Body of pancreas (tissue), 4 donors: ENCODE measurements around the gene NLRP10. TPM values are rescaled to one million over a fixed set of nuclear protein-coding genes. Genes with fewer than 3 reads are reported as not detected.

ENCODE experiments used
- ATAC-seq: fragments of 150-250 bp; one replicate; pipeline ENCODE4 v1.9.1; 2016
- DNase-seq, 4 donors: peaks; one replicate each; pipeline ENCODE4 v3.0.0-alpha.2; 2019
- H3K27ac ChIP-seq, 4 donors: fragments of 200-600 bp; sonication (generic); 1 replicate in 3 of 4; 2 replicates in 1 of 4; pipeline versions ENCODE4 v1.5.1 to v1.6.1; 2016 to 2019; ENCODE audit warnings: mild to moderate bottlenecking in 1 of 4, mixed read lengths in 1 of 4, moderate library complexity in 1 of 4
- H3K27me3 ChIP-seq, 2 donors: fragments of 200-600 bp; sonication (generic); one replicate each; pipeline ENCODE4 v1.6.0; 2016; ENCODE audit warnings: mild to moderate bottlenecking in 1 of 2
- H3K36me3 ChIP-seq, 2 donors: fragments of 200-600 bp; sonication (generic); replicated peaks in 1 of 2; 2 replicates each; pipeline ENCODE4 v1.5.1; 2016; ENCODE audit warnings: low read depth in 2 of 2; ENCODE audit not compliant: insufficient read depth in 1 of 2
- H3K4me1 ChIP-seq: fragments of 200-600 bp; sonication (generic); one replicate; pipeline ENCODE4 v1.6.0; 2016
- H3K4me3 ChIP-seq, 2 donors: fragments of 200-600 bp; sonication (generic); 1 replicate in 1 of 2; 2 replicates in 1 of 2; pipeline ENCODE4 v1.5.1; 2016 to 2019
- H3K9me3 ChIP-seq, 3 donors: fragments of 200-600 bp; sonication (generic); 1 replicate in 2 of 3; 2 replicates in 1 of 3; pipeline ENCODE4 v1.5.1; 2016
- CTCF ChIP-seq, 7 experiments: fragments of 450-650 bp in 4 of 7; fragments of 200-600 bp in 3 of 7; sonication (generic) in 3 of 7; IDR thresholded peaks; one replicate each; pipeline ENCODE4 v1.5.1; 2016 to 2019; ENCODE audit warnings: antibody characterized with exemption in 7 of 7
- POLR2A ChIP-seq, 3 donors: fragments of 450-650 bp; IDR thresholded peaks; one replicate each; pipeline ENCODE4 v1.6.1; 2016; ENCODE audit warnings: antibody characterized with exemption in 3 of 3, mild to moderate bottlenecking in 2 of 3
- WGBS, 2 donors: methylation state at CpG; one replicate each; pipeline ENCODE4 v1.1.5; 2017; 5-methylcytosine and 5-hydroxymethylcytosine counted together
- intact Hi-C: fragments of 100-400 bp; cut with DNase I; formaldehyde crosslinking; loops from one replicate; pipeline ENCODE4 v1.15.1; 2023
- total RNA-seq, 2 donors: library from RNA; depleted of rRNA; stranded (reverse); fragments of >200 nt; gene quantifications; one replicate each; pipeline ENCODE4 v1.1.0, GENCODE V29; 2016

Gene NLRP10
- not detected for total RNA-seq

- Histone ChIP-seq H3K4me1 (peaks cover 4% of the 10 kb centered on the region), H3K4me3 (no peak within 1 kb of the TSS), H3K27ac (no peak within 1 kb of the TSS), H3K9me3 (no peaks in the 10 kb centered on the region), H3K36me3 (no peaks in the 10 kb centered on the region), H3K27me3 (no peaks in the 10 kb centered on the region)
- intact Hi-C loops = no loop called here
- DNase-seq (no peak), ATAC-seq (no peak)
- no peak for TF ChIP-seq CTCF (IDR thresholded peaks at IDR 0.05)
- no peak for TF ChIP-seq POLR2A (IDR thresholded peaks at IDR 0.05)
- 88 to 94% methylated on average over 1 of the region's 1 CpG for WGBS, 2 donors
Observed at GRCh38 chr11:7965386-7965785, at the start of gene NLRP10. NLRP10 (minus strand) TSS chr11:7965447; CDS start chr11:7963495, 1,952 bp downstream.

- TF ChIP-seq POLR2A (IDR thresholded peaks at IDR 0.05) (no peak), CTCF (IDR thresholded peaks at IDR 0.05) (no peak)
- no peak for DNase-seq
- Histone ChIP-seq H3K27me3 (peaks cover 0 to 5% of the 10 kb centered on the region in 2 donors), H3K9me3 (no peaks in the 10 kb centered on the region), H3K27ac (no peak overlapping the region), H3K4me3 (no peak overlapping the region), H3K36me3 (no peaks in the 10 kb centered on the region), H3K4me1 (peaks cover 5% of the 10 kb centered on the region)
- no peak for ATAC-seq
- 74 to 80% methylated on average over 5 of the region's 5 CpGs for WGBS, 2 donors
- intact Hi-C loops = no loop called here
Observed at GRCh38 chr11:8013833-8014232, 48.6 kb upstream of the NLRP10 start.

- TF ChIP-seq POLR2A (IDR thresholded peaks at IDR 0.05) = no peak
- TF ChIP-seq CTCF (IDR thresholded peaks at IDR 0.05) = no peak
- Histone ChIP-seq H3K9me3 (no peaks in the 10 kb centered on the region), H3K27ac (no peak overlapping the region), H3K4me1 (no peaks in the 10 kb centered on the region), H3K36me3 (no peaks in the 10 kb centered on the region), H3K4me3 (no peak overlapping the region), H3K27me3 (no peaks in the 10 kb centered on the region)
- intact Hi-C loops = no loop called here
- DNase-seq (no peak), ATAC-seq (no peak)
- WGBS, 2 donors = 76 to 79% methylated on average over 4 of the region's 4 CpGs
Observed at GRCh38 chr11:8011981-8012444, 46.8 kb upstream of the NLRP10 start.

GRCh38 chr11:8011371-8011770 is 46.1 kb upstream of the NLRP10 start:
- Histone ChIP-seq H3K27ac (no peak overlapping the region), H3K4me3 (no peak overlapping the region), H3K9me3 (no peaks in the 10 kb centered on the region), H3K27me3 (no peaks in the 10 kb centered on the region), H3K4me1 (no peaks in the 10 kb centered on the region), H3K36me3 (no peaks in the 10 kb centered on the region)
- 70 to 77% methylated on average over 2 of the region's 2 CpGs for WGBS, 2 donors
- DNase-seq = no peak
- intact Hi-C loops = no loop called here
- ATAC-seq = no peak
- TF ChIP-seq CTCF (IDR thresholded peaks at IDR 0.05) (no peak), POLR2A (IDR thresholded peaks at IDR 0.05) (no peak)

- DNase-seq = no peak
- Histone ChIP-seq H3K9me3 (no peaks in the 10 kb centered on the region), H3K27me3 (no peaks in the 10 kb centered on the region), H3K4me1 (no peaks in the 10 kb centered on the region), H3K27ac (no peak overlapping the region), H3K36me3 (no peaks in the 10 kb centered on the region), H3K4me3 (no peak overlapping the region)
- WGBS, 2 donors = 73 to 79% methylated on average over 3 of the region's 3 CpGs
- TF ChIP-seq POLR2A (IDR thresholded peaks at IDR 0.05) (no peak), CTCF (IDR thresholded peaks at IDR 0.05) (no peak)
- ATAC-seq = no peak
- intact Hi-C loops = loop anchor here (5.0 kb wide), 1 partner anchor 87 kb away; no protein-coding TSS in a partner anchor
Observed at GRCh38 chr11:8009856-8010255, 44.6 kb upstream of the NLRP10 start.
